ENCODE data around the gene FBXO45. TPM values are rescaled to one million over a fixed set of nuclear protein-coding genes. Genes with fewer than 3 reads are reported as not detected.

FBXO45 gene
- total RNA-seq, 1 experiment from 2014 or later, result 23.2 TPM

DNA sequence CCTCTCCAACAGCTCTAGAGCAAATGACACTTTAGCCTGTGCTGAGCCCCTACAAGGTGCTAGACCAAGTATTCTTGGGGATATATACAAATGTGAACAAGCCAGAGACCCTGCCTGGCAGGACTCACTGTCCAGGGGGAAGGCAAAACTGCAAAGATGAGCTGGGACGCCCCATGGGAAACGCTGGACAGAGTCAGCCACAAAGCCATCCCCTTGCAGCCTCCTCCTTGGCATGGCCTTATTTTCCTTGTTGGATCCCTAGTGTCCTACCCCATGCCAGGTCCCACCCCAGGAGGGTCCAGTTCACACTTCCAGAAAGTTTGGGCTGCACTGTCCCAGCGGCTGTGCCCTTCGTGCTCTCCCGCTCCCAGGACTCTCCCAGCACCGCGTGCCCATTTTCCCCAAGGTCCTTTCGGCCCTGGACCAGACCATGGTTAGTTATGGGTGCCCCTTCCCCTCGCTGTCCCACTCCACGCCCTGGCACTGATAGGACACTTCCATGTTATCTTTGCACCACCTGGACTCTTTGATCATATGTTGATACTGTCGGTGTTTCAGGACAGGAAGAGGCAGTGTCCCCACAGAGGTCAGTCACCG lies 65.2 kb downstream of the FBXO45 start:
- ChIA-PET CTCF (no interaction called here), POLR2A (no interaction called here), RAD21 (ENCODE audit: low non-redundant PET in 1 of 2, low total read pairs in 2 of 2, uncharacterized antibody in 2 of 2, unreplicated experiment in 2 of 2) (no interaction called here)
- H3K27ac ChIP-seq (ENCODE audit: low read depth, low read length), result no peak overlapping the region
- no peak overlapping the region for H3K4me3 ChIP-seq (replicated peaks in 1 of 2; ENCODE audit: low read depth in 1 of 2, low read length in 2 of 2)
- ATAC-seq, result no peak
- intact Hi-C loops (cut with micrococcal nuclease), result no loop called here
- H4K20me1 ChIP-seq (ENCODE audit: insufficient read depth), result no peaks in the 10 kb centered on the region
- H3K36me3 ChIP-seq (ENCODE audit: control insufficient read depth in 1 of 2, insufficient read depth in 2 of 2, low read length in 2 of 2), result no peaks in the 10 kb centered on the region
- peak; percentile 23 for TF ChIP-seq POLR2A (IDR thresholded peaks at IDR 0.05; ENCODE audit: borderline replicate concordance, extremely low read depth, insufficient read depth, insufficient read length)
- TF ChIP-seq TCF7L2 (IDR thresholded peaks at IDR 0.05; ENCODE audit: borderline replicate concordance, extremely low read depth, insufficient read depth, insufficient read length), result no peak
- TF ChIP-seq, protein P1, sequence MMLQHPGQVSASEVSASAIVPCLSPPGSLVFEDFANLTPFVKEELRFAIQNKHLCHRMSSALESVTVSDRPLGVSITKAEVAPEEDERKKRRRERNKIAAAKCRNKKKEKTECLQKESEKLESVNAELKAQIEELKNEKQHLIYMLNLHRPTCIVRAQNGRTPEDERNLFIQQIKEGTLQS (IDR thresholded peaks at IDR 0.05), result no peak
- no peak for DNase-seq (ENCODE audit: low read depth, low spot score)
- no TSS peak for BruUV-seq (replicated peaks)
- no peak overlapping the region for H3K9ac ChIP-seq (ENCODE audit: low read length)
- no peak overlapping the region for H2AFZ ChIP-seq (ENCODE audit: low read depth, low read length, poor library complexity, severe bottlenecking)
- no peaks in the 10 kb centered on the region for H3K79me2 ChIP-seq (ENCODE audit: insufficient read depth, low read length)
- no peaks in the 10 kb centered on the region for H3K27me3 ChIP-seq (ENCODE audit: insufficient read depth, low read length)
- no peaks in the 10 kb centered on the region for H3K9me2 ChIP-seq (ENCODE audit: insufficient read depth)
- H3K4me1 ChIP-seq (ENCODE audit: control insufficient read depth in 1 of 2, insufficient read depth in 2 of 2, low read length in 2 of 2), result peaks cover 2 to 14% of the 10 kb centered on the region in 2 experiments; a peak in 2 of 4 replicates
- no peak overlapping the region for H3K4me2 ChIP-seq (ENCODE audit: low read length)
- H3K9me3 ChIP-seq (ENCODE audit: control insufficient read depth in 1 of 2, insufficient read depth in 1 of 2, low read depth in 1 of 2, low read length in 2 of 2), result no peaks in the 10 kb centered on the region

DNA sequence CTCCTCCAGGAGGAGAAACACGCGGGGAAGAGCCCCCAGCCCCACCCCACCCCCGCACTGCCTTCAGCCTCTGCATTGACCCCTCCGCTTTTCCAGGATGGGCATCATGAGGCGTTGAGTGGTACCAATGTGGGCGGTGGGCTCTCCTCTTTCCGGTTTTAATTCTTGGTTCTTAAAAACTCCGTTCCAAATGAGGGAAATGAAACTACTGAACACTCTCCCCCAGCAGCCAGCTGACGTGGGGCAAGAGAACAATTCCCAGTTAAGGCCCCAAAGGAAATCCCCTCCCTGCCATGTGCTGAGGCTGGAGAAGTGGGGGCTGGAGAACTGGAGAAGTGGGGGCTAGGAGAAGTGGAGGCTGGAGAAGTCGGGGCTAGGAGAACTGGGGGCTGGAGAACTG lies 65.8 kb downstream of the FBXO45 start:
- no peaks in the 10 kb centered on the region for H3K36me3 ChIP-seq (ENCODE audit: control insufficient read depth in 1 of 2, insufficient read depth in 2 of 2, low read length in 2 of 2)
- H4K20me1 ChIP-seq (ENCODE audit: insufficient read depth), result no peaks in the 10 kb centered on the region
- no peak overlapping the region for H3K9ac ChIP-seq (ENCODE audit: low read length)
- no peaks in the 10 kb centered on the region for H3K9me3 ChIP-seq (ENCODE audit: control insufficient read depth in 1 of 2, insufficient read depth in 1 of 2, low read depth in 1 of 2, low read length in 2 of 2)
- H3K79me2 ChIP-seq (ENCODE audit: insufficient read depth, low read length), result no peaks in the 10 kb centered on the region
- CTCF ChIA-PET, result no interaction called here
- H3K27me3 ChIP-seq (ENCODE audit: insufficient read depth, low read length), result no peaks in the 10 kb centered on the region
- H3K9me2 ChIP-seq (ENCODE audit: insufficient read depth), result no peaks in the 10 kb centered on the region
- BruUV-seq (replicated peaks), result no TSS peak
- intact Hi-C loops (cut with micrococcal nuclease), result no loop called here
- POLR2A ChIA-PET, result no interaction called here
- H3K27ac ChIP-seq (ENCODE audit: low read depth, low read length), result no peak overlapping the region
- ATAC-seq (no peak), DNase-seq (ENCODE audit: low read depth, low spot score) (no peak)
- H3K4me2 ChIP-seq (ENCODE audit: low read length), result no peak overlapping the region
- no peak overlapping the region for H2AFZ ChIP-seq (ENCODE audit: low read depth, low read length, poor library complexity, severe bottlenecking)
- peaks cover 2 to 14% of the 10 kb centered on the region in 2 experiments; a peak in 2 of 4 replicates for H3K4me1 ChIP-seq (ENCODE audit: control insufficient read depth in 1 of 2, insufficient read depth in 2 of 2, low read length in 2 of 2)
- H3K4me3 ChIP-seq (replicated peaks in 1 of 2; ENCODE audit: low read depth in 1 of 2, low read length in 2 of 2), result no peak overlapping the region
- RAD21 ChIA-PET (ENCODE audit: low non-redundant PET in 1 of 2, low total read pairs in 2 of 2, uncharacterized antibody in 2 of 2, unreplicated experiment in 2 of 2), result no interaction called here
- TF ChIP-seq, protein P1 (IDR thresholded peaks at IDR 0.05), result no peak
- TF ChIP-seq FOSL1 (IDR thresholded peaks at IDR 0.05; ENCODE audit: low read depth), result no peak
- no peak for TF ChIP-seq YY1 (IDR thresholded peaks at IDR 0.05; ENCODE audit: extremely low read depth, insufficient replicate concordance, low read depth, low read length)
- TF ChIP-seq, protein P2, sequence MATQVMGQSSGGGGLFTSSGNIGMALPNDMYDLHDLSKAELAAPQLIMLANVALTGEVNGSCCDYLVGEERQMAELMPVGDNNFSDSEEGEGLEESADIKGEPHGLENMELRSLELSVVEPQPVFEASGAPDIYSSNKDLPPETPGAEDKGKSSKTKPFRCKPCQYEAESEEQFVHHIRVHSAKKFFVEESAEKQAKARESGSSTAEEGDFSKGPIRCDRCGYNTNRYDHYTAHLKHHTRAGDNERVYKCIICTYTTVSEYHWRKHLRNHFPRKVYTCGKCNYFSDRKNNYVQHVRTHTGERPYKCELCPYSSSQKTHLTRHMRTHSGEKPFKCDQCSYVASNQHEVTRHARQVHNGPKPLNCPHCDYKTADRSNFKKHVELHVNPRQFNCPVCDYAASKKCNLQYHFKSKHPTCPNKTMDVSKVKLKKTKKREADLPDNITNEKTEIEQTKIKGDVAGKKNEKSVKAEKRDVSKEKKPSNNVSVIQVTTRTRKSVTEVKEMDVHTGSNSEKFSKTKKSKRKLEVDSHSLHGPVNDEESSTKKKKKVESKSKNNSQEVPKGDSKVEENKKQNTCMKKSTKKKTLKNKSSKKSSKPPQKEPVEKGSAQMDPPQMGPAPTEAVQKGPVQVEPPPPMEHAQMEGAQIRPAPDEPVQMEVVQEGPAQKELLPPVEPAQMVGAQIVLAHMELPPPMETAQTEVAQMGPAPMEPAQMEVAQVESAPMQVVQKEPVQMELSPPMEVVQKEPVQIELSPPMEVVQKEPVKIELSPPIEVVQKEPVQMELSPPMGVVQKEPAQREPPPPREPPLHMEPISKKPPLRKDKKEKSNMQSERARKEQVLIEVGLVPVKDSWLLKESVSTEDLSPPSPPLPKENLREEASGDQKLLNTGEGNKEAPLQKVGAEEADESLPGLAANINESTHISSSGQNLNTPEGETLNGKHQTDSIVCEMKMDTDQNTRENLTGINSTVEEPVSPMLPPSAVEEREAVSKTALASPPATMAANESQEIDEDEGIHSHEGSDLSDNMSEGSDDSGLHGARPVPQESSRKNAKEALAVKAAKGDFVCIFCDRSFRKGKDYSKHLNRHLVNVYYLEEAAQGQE (IDR thresholded peaks at IDR 0.05; ENCODE audit: low read depth), result no peak
- no peak for TF ChIP-seq ZNF274 (IDR thresholded peaks at IDR 0.05; ENCODE audit: low read depth, low read length)
- TF ChIP-seq RAD21 (IDR thresholded peaks at IDR 0.05; ENCODE audit: low read depth), result no peak
- TF ChIP-seq EGR1 (IDR thresholded peaks at IDR 0.05; ENCODE audit: low read depth), result no peak
- no peak for TF ChIP-seq TCF7L2 (IDR thresholded peaks at IDR 0.05; ENCODE audit: borderline replicate concordance, extremely low read depth, insufficient read depth, insufficient read length)
- TF ChIP-seq ZFX (IDR thresholded peaks at IDR 0.05), result no peak
- TF ChIP-seq SIN3A (IDR thresholded peaks at IDR 0.05; ENCODE audit: low read depth), result no peak
- TF ChIP-seq POLR2AphosphoS5 (IDR thresholded peaks at IDR 0.05; ENCODE audit: low read depth, low read length), result no peak
- no peak for TF ChIP-seq ELF1 (IDR thresholded peaks at IDR 0.05; ENCODE audit: borderline replicate concordance, low read depth)
- no peak for TF ChIP-seq JUND (IDR thresholded peaks at IDR 0.05)
- TF ChIP-seq, protein P3, sequence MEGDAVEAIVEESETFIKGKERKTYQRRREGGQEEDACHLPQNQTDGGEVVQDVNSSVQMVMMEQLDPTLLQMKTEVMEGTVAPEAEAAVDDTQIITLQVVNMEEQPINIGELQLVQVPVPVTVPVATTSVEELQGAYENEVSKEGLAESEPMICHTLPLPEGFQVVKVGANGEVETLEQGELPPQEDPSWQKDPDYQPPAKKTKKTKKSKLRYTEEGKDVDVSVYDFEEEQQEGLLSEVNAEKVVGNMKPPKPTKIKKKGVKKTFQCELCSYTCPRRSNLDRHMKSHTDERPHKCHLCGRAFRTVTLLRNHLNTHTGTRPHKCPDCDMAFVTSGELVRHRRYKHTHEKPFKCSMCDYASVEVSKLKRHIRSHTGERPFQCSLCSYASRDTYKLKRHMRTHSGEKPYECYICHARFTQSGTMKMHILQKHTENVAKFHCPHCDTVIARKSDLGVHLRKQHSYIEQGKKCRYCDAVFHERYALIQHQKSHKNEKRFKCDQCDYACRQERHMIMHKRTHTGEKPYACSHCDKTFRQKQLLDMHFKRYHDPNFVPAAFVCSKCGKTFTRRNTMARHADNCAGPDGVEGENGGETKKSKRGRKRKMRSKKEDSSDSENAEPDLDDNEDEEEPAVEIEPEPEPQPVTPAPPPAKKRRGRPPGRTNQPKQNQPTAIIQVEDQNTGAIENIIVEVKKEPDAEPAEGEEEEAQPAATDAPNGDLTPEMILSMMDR (IDR thresholded peaks at IDR 0.05 in 2 of 3, conservative IDR thresholded peaks at IDR 0.05 in 1 of 3; ENCODE audit: borderline replicate concordance in 1 of 3, insufficient read depth in 1 of 3, low read depth in 2 of 3, low read length in 2 of 3), result no peak

Data from HCT116 (cell line).